Measurements from ENCODE around the gene MED8. TPM values are rescaled to one million over a fixed set of nuclear protein-coding genes. Genes with fewer than 3 reads are reported as not detected.

MED8 gene
- total and polyA plus RNA-seq, 9 of the 15 experiments (the other 6 are each of a cell fraction or from before 2014, with no cell fraction given): 23.0 to 120 (median 56.4) TPM

- TF ChIP-seq LEF1 (IDR thresholded peaks at IDR 0.05) (no peak; the same call in 1 of the 2 replicates), THAP7 (CRISPR knock-in tag; IDR thresholded peaks at IDR 0.05) (no peak), SPI1 (IDR thresholded peaks at IDR 0.05; ENCODE audit: borderline replicate concordance, low read depth, low read length) (no peak), MBD2 (IDR thresholded peaks at IDR 0.05; ENCODE audit: borderline replicate concordance, low read depth) (0 out of 2 replicates have a peak, but pooled peaks have one; percentile 25), SAFB (IDR thresholded peaks at IDR 0.05; ENCODE audit: borderline replicate concordance, low read depth, low read length) (no peak), ETS1 (conservative IDR thresholded peaks at IDR 0.05; ENCODE audit: control insufficient read depth, low read depth, low read length) (no peak), POLR2AphosphoS5 (IDR thresholded peaks at IDR 0.05; ENCODE audit: control insufficient read depth, insufficient read depth, low read depth, low read length) (0 out of 2 replicates have a peak, but pooled peaks have one; percentile 32), MAFK (IDR thresholded peaks at IDR 0.05; ENCODE audit: low read length) (peak; percentile 80), BMI1 (IDR thresholded peaks at IDR 0.05; ENCODE audit: low read length) (no peak), BCLAF1 (IDR thresholded peaks at IDR 0.05; ENCODE audit: borderline replicate concordance in 1 of 2, control insufficient read depth in 1 of 2, low read depth in 2 of 2, low read length in 1 of 2) (no peak), IFI16 (CRISPR knock-in tag; IDR thresholded peaks at IDR 0.05) (no peak), PATZ1 (CRISPR knock-in tag; IDR thresholded peaks at IDR 0.05; ENCODE audit: borderline replicate concordance) (no peak), PHF20 (IDR thresholded peaks at IDR 0.05; ENCODE audit: partially characterized antibody) (no peak), MAZ (CRISPR knock-in tag; conservative IDR thresholded peaks at IDR 0.05 in 1 of 2, IDR thresholded peaks at IDR 0.05 in 1 of 2) (peak; percentile 23 to 34; a peak in 2 of 4 replicates), CSDE1 (IDR thresholded peaks at IDR 0.05) (no peak), RBBP5 (IDR thresholded peaks at IDR 0.05; ENCODE audit: borderline replicate concordance, insufficient read depth, low read length, poor library complexity, severe bottlenecking) (no peak), POLR2B (IDR thresholded peaks at IDR 0.05; ENCODE audit: low read depth, partially characterized antibody) (no peak), NCOA1 (IDR thresholded peaks at IDR 0.05; ENCODE audit: low read depth) (peak; percentile 74), GABPB1 (CRISPR knock-in tag; IDR thresholded peaks at IDR 0.05) (no peak), CHD4 (IDR thresholded peaks at IDR 0.05; ENCODE audit: insufficient read depth, insufficient replicate concordance, low read depth, low read length, poor library complexity, severe bottlenecking) (no peak), RHOXF2B (CRISPR knock-in tag; conservative IDR thresholded peaks at IDR 0.05) (no peak)
Observed at GRCh38 chr1:43405219-43405875, 15.7 kb upstream of the MED8 start (continued).
